Right lung (tissue), 5 donors: ENCODE results near the gene NECTIN2. TPM values are rescaled to one million over a fixed set of nuclear protein-coding genes. Genes with fewer than 3 reads are reported as not detected.
"Not testable (repeated sequence)": the region's sequence is repeated elsewhere in the genome, so short reads cannot be mapped to it uniquely, and the experiment has no call there.

ENCODE experiments used
- DNase-seq, 2 donors: peaks; one replicate each; pipeline ENCODE4 v3.0.0-alpha.2; 2013
- polyA plus RNA-seq, 5 donors: library from polyadenylated mRNA; unstranded; fragments of 120-200 nt; gene quantifications; one replicate each; pipeline versions ENCODE4 v1.2.1 to v1.2.3, GENCODE V29; 2013; ENCODE audit warnings: inconsistent platforms in 1 of 5, low replicate concordance in 1 of 5; ENCODE audit not compliant: insufficient read length in 5 of 5, insufficient read depth in 1 of 5

Gene NECTIN2
- polyA plus RNA-seq, 5 donors: 65.3 to 86.5 (median 74.5) TPM

DNA sequence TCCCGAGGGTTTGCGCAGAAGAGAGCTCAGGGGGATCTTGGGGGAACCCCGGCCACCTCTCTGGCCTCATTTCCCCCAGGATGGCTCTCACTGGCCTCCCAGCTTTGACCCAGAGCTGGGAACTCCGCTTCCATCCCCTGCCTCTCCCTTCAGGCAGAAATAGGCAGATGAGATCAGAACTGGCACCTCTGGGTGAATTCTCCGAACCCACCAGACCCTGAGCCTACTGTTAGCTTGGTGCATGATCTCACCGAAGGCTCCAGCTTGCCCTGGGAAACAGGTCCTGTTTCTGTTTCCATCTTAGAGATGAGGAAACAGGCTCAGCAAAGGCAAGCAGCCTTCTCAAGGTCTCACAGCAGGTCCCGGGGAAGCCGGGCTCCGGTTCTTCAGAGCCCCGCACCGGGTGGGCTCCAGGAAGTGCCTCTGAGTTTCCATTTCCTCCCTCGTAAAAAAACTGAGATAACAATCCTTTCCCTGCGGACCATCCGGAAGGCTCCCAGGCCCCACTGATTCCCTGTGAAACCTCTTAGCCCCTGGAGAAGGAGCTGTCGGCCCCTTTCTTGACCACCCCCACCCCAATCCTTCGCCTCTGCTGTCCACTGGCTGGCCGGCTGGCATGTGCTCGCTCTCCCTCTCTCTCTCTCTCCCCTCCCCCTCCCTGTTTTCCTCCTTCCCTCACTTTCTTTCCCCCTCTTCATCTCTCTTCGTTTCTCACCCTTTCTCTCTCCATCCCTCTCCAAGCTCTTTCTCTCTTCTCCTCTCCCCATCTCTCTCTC lies 2.1 kb downstream of the NECTIN2 start:
- peak; percentile 37 to 42 for DNase-seq

DNA sequence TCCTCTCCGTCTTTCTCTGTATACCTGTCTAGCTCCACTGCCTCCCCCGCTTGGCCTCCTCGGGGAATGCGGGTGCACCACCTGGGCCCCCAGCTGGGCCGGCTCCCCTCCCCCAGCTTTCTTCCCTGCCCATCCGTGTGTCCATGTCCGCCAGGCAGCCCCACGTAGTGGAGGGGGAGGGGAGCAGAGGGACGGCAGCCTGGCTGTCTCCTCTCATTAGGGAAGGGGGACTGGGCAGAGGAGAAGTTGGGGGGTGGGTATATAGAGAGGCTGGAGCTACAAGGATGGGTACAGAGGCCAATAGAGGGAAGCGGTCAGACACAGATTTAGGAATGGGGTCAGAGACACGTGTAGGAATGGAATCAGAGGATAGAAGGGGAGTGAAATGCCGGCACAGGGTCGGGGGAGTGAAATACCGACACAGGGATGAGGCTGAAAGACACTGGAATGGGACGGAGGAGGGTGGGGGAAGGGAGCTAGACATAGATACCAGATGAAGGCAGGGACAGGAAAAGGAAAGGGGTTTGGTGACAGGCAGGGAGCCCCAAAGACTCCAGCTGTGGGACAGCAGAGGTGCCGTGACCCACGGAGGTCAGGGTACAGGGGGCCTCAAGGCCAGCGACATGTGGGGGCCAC lies 2.8 kb downstream of the NECTIN2 start:
- DNase-seq: no peak

DNA sequence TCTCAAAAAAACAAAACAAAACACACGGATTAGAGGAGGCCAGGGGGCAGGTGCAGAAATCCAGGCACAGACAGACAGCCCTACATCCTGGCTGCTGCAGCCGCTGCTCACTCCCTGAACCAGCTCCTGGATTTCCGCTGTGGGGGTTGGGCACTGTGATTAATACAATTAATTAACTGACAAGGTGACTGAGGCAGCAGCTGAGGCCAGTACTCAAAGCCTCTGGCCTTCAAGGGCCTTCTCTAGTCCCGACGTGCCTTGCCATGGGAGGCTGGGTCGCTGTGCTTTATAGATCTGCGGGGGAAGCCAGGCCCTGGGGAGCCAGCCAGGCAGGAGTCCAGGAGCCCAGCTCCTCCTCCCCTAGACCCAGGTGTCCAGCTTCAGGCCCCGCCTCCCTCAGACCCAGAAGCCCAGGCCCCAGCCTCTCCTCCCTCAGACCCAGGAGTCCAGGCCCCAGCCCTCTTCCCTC lies 4.6 kb downstream of the NECTIN2 start:
- DNase-seq: no peak

DNA sequence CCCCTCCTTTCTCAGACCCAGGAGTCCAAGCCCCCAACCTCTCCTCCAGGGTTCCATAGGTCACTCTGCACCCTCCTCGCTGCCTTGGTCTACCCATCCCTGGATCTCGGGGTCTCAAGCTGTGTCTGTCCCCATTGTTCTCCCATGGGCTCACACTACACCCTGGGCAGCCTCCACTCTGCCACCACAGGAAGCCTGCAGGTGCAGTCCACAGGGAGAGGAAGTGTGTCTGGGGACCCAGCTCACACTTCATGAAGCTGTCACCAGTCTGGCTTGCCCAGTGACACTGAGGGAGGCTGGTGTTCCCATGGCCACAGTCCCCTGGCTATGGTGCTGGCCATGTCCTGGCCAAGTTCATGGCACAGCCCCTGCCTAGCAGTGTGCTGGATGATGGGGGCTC lies 5.3 kb downstream of the NECTIN2 start:
- DNase-seq: no peak

DNA sequence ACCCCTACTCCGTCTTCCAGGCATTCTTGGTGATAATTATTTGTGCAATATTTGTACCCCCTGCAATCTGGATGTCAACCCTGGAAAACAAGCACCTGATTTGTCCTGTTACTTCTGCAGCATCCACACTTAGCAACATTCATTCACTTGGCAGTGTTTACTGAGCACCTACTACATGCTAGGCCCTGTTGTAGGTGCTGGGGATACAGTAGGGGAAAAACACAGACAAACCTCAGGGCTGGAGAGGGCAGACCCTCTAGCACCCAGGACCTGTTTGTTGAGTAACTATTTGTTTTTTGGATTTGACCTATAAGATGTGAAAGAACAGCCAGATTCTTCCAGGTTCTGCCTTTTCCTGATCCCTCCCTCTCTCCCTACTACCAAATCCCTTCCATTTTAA lies 9.5 kb downstream of the NECTIN2 start:
- no peak for DNase-seq

DNA sequence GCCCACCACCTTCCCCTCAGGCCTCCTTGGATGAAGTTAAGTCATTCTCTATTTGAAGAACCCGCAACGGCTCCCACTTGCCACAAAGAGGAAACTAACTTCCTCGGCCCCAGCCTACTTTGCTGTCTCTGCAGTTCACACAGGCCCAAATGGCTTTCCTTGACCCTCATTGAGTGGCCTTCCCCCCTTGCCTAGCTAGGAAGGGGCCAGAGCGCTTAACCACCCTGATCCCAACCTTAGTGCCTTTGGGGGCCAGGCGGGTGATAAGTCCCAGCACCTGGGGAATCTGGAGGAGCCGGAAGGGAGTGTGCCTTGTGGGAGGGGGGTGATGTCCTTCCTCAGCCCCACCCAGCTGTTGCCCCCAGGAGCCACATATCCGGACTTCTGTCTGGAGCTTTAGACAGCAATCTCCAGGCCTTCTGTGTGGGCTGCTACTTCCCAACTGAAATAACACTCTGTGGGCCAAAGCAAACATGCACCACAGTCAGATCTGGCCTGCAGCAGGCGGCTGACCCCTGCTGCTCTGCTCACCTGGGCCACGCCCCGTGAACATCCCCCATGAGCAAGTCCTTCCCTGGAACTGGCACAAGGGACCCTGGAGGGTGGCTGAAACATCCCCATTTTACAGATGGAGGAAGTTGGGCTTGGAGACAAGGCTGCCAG lies 10.5 kb downstream of the NECTIN2 start:
- no peak for DNase-seq

DNA sequence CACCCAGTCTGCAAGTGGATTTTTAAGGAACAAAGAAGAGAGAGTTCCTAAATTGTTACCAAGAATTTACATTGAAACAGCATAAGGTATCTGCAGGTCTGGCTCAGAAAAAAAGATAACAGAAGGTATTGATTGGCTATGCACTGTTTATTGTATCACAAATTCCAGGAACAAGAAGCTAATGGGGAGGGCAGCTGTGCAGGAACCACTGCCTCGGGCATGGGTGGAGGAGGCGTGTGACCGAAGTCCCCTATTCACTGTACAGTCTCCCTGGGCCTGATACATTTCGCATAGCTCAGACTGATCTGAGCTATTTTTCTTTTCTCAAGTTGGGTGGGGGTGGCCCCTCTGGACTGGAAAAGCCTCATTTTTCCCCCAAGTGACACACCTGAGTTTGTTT lies 11.7 kb downstream of the NECTIN2 start:
- DNase-seq: no peak

DNA sequence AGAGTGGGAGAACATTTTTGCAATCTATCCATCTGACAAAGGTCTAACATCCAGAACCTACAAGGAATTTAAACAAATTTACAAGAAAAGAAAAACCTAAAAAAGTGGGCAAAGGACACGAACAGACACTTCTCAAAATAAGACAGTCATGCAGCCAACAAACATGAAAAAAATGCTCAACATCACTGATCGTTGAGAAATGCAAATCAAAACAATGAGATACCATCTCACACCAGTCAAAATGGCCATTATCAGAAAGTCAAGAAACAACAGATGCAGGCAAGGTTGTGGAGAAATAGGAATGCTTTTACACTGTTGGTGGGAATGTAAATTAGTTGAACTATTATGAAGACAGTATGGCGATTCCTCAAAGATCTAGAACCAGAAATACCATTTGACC lies 15.5 kb downstream of the NECTIN2 start:
- not testable (repeated sequence) for DNase-seq

DNA sequence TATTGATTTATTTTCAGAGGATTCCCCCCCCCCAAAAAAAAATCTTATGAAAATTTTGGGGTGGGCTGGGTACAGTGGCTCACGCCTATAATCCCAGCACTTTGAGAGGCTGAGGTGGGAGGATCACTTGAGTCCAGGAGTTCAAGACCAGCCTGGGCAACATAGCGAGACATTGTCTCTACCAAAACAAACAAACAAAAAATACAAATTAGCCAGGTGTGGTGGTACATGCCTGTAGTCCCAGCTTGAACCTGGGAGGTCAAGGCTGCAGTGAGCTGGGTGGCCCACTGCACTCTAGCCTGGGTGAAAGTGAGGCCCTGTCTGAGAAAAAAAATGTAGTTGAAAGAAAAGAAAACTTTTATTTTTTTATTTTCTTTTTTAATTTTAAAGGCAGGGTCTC lies 17.9 kb downstream of the NECTIN2 start:
- no peak for DNase-seq

DNA sequence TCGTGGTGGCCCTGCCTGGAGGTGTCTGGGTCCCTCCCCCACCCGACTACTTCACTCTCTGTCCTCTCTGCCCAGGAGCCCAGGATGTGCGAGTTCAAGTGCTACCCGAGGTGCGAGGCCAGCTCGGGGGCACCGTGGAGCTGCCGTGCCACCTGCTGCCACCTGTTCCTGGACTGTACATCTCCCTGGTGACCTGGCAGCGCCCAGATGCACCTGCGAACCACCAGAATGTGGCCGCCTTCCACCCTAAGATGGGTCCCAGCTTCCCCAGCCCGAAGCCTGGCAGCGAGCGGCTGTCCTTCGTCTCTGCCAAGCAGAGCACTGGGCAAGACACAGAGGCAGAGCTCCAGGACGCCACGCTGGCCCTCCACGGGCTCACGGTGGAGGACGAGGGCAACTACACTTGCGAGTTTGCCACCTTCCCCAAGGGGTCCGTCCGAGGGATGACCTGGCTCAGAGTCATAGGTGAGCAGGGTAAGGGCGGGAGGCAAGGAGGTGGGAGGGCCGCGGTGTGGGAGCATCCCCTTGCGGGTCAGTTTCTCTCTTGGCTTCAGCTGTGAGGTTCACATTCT lies 19.2 kb downstream of the NECTIN2 start:
- DNase-seq: no peak

DNA sequence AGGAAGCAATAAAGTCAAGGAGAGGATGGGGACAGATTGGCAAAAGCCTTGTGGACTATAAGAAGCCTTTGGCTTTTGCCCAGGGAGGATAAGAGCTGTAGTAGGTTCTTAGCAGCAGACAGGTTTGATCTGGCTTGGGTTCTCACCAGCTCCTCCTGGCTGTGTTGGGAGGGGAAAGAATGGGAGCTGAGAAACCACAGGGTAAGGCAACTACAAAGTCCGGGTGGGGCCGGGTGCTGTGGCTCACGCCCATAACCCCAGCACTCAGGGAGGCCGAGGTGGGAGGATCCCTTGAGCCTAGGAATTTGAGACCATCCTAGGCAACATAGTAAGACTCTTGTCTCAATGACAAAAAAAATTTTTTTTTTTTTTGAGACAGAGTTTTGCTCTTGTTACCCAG lies 20.6 kb downstream of the NECTIN2 start:
- DNase-seq: no peak

DNA sequence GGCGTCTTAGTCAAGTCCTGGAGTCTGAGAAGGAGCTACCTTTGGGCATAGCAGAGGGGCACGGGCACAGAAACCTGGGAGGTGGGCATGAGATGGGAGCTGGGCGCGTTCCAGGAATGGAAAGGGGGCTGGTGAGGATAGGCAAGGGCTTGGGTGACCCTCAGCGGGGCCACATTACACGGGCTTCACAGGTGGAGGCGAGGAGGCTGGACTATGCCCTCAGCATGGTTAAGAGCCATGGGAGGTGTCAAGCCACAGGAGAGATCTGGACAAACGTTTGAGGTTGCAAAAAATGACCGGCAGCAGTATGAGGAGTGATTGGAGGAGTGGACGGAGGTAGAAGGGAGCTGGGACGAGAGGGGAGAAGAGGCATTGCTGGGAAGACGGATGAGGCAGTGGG lies 21.5 kb downstream of the NECTIN2 start:
- DNase-seq: no peak

DNA sequence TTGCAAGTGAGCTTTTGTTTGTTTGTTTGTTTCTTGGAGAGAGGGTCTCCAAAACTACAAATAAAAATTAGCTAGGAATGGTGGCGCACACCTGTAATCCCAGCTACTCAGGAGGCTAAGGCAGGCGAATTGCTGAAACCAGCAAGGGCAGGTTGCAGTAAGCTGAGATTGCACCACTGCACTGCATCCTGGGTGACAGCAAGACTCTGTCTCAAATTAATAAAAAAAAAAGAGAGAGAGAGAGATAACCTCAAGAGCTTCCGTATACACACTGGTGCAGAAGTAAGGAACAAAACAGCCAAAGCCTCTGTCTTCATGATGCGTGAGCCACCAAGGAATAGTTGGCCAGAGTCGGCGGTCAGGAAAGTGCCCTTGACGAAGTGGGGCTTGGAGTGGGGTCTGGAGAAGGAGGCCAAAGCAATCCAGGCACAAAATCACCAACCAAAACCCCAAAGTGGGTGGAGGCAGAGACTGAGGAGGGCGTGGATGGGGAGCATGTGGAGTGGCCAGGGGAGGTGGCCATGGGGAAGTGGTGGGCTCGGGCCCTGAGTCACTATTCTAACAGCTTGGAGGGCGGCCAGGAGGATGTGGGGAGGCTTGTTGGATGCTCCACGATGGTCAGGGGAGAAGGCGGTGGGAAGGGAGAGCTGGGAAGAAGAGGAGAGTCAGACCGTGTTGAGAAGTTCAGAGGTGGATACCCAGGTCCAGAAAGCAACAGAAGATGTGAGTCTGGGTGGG lies 23.8 kb downstream of the NECTIN2 start:
- no peak for DNase-seq

DNA sequence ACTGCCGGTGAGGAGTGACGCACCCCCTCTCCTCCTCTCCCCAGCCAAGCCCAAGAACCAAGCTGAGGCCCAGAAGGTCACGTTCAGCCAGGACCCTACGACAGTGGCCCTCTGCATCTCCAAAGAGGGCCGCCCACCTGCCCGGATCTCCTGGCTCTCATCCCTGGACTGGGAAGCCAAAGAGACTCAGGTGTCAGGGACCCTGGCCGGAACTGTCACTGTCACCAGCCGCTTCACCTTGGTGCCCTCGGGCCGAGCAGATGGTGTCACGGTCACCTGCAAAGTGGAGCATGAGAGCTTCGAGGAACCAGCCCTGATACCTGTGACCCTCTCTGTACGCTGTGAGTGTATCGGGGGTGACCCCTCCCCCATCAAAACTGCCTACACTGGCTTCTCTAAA lies 25.7 kb downstream of the NECTIN2 start:
- DNase-seq: no peak

DNA sequence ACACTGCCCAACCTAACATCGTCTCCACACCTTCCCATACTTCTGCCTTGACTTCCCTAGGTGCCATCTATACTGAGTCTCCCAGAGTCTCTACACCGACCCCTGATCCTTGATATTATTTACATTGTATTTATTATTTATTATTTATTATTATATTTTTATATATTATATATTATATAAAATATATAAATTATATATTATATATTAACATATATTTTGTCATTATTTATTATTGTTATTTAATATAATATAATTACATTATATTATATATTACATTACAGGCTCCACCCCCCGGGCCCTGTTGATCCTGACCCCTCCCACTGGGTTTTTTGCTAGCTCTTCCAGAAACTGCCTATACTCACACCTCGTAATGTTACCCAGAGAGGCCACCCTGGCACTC lies 26.6 kb downstream of the NECTIN2 start:
- no peak for DNase-seq

DNA sequence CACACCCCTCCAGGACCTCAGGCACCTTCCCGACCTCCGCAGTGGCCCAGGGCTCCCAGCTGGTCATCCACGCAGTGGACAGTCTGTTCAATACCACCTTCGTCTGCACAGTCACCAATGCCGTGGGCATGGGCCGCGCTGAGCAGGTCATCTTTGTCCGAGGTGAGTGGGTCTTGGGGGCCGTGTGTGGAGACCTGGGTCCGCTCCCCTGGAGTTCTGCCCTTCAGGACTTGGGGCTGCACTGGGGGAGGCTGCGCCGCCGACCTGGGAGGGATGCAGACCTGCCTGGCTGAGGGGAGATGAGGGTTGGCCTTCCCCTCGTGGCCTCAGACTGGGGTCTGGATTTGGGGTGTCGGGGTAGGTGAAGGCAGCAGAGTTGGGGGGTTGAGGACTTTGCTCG lies 28.2 kb downstream of the NECTIN2 start:
- DNase-seq: no peak

DNA sequence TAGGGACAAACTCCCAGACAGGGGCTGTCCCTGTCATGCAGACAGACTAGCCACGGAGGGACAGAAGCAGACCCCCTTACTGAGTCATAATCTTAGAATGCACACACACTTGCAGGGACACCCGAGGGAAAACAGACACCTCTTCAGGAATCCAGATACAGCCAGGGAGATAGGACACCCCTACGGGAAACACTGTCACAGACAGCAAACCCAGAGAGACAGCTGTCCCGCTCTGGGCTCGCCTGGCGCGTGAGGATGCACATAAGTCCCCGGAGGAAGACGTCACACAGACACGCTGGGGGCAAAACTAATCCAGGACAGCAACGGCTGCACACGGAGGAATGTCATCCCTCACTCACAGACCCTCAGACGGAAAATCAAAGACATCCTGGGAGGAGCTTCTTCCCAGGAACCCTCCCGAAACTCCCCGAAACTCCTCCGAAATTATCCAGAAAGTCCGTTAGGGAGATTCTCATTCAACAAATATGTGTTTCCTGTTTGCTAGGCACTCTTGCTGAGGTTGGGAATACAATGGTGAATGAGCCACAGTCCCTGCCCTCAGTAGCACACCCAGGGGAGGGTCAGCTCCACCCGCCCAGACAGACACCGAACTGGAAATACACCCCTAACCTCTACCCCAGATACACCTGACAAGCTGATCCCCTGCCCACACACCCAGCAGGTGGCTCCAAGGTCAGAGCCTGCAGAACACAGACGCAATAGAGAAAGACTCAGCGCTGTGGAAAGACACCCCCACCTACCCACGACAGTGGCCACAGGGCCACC lies 29.8 kb downstream of the NECTIN2 start:
- DNase-seq: no peak

DNA sequence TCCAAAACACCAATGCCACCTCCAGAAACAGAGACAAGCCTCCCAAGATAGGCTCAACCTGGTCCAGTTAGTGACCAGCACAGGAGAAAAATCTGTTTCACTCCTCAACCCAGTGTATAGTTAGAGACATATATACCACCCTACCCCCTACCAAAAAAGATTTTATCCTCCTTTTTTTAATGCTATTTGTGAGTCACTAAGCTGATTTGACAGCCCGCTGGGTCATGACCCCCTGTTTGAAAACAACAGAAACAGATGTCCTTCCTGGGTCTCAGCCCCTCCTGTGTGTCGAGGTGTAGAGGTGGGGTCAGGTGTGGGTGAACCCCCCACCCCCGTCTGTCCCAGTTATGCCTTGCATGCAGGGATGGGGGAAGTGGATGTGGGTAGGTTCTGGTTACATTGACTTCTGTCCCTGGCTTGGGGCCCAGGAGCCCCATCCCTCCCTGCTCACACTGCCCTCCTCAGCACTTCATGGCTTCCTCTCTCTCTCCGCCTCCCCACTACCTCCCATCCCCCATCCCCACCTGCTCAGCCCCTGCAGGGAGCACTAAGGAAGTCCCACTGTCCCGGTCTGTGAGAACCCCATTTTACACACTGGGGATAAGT lies 30.9 kb downstream of the NECTIN2 start:
- no peak for DNase-seq

DNA sequence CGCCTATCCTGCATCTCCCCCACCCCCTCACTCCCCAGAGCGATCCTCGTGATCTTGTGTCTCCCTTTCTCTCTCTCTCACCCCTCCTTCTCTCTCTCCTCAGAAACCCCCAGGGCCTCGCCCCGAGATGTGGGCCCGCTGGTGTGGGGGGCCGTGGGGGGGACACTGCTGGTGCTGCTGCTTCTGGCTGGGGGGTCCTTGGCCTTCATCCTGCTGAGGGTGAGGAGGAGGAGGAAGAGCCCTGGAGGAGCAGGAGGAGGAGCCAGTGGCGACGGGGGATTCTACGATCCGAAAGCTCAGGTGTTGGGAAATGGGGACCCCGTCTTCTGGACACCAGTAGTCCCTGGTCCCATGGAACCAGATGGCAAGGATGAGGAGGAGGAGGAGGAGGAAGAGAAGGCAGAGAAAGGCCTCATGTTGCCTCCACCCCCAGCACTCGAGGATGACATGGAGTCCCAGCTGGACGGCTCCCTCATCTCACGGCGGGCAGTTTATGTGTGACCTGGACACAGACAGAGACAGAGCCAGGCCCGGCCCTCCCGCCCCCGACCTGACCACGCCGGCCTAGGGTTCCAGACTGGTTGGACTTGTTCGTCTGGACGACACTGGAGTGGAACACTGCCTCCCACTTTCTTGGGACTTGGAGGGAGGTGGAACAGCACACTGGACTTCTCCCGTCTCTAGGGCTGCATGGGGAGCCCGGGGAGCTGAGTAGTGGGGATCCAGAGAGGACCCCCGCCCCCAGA lies 32.2 kb downstream of the NECTIN2 start:
- DNase-seq: no peak
